Psoas muscle (tissue), 8 donors: ENCODE results near the gene TMEM255B. TPM values are rescaled to one million over a fixed set of nuclear protein-coding genes. Genes with fewer than 3 reads are reported as not detected.

Experiments used
- ATAC-seq, 4 donors: fragments of 200-7000 bp; cut with Tn5 transposase; one replicate each; pipeline ENCODE4 v1.9.1; 2020; ENCODE audit warnings: moderate library complexity in 3 of 4, mild to moderate bottlenecking in 2 of 4
- DNase-seq, 2 donors: peaks; one replicate each; pipeline ENCODE4 v3.0.0-alpha.2; 2020
- H3K27ac ChIP-seq: fragments of 200-600 bp; one replicate; pipeline ENCODE4 v1.8.0; 2022
- H3K27me3 ChIP-seq, 3 donors: fragments of 200-600 bp in 1 of 3; one replicate each; pipeline versions ENCODE4 v1.6.1 to v1.8.0; 2013 to 2022; ENCODE audit warnings: low read length in 2 of 3, mild to moderate bottlenecking in 2 of 3, moderate library complexity in 1 of 3; ENCODE audit not compliant: insufficient read depth in 3 of 3
- H3K36me3 ChIP-seq, 2 donors: fragments of 200-600 bp in 1 of 2; one replicate each; pipeline versions ENCODE4 v1.6.1 to v1.8.0; 2013 to 2022; ENCODE audit warnings: low read depth in 1 of 2, mild to moderate bottlenecking in 1 of 2, moderate library complexity in 1 of 2; ENCODE audit not compliant: insufficient read depth in 1 of 2
- H3K4me1 ChIP-seq: fragments of 200-600 bp; one replicate; pipeline ENCODE4 v1.8.0; 2022
- H3K4me3 ChIP-seq: fragments of 200-600 bp; one replicate; pipeline ENCODE4 v1.8.0; 2022; ENCODE audit warnings: mild to moderate bottlenecking
- H3K9me3 ChIP-seq: fragments of 200-600 bp; one replicate; pipeline ENCODE4 v1.8.0; 2022
- CTCF ChIP-seq: fragments of 200-600 bp; IDR thresholded peaks from one replicate; pipeline ENCODE4 v1.8.0; 2022; ENCODE audit warnings: antibody characterized with exemption
- WGBS, 3 donors: extraction: QIAGEN DNeasy Blood & Tissue Kit; methylation state at CpG; one replicate each; pipeline versions ENCODE4 v1.1.6 to v1.1.7; 2013; 5-methylcytosine and 5-hydroxymethylcytosine counted together
- intact Hi-C, 2 donors: fragments of 100-400 bp; cut with DNase I; formaldehyde crosslinking; loops; one replicate each; pipeline versions ENCODE4 v1.11.0 to v1.14.2; 2022
- polyA plus RNA-seq, 3 donors: library from polyadenylated mRNA; stranded (reverse); fragments of 200-250 nt; gene quantifications; one replicate each; pipeline ENCODE4 v1.2.3, GENCODE V29; 2013
- total RNA-seq, 4 donors: library from RNA; stranded (reverse); fragmentation: NEBNext Ultra II Directional in 2 of 4; extraction: Animal tissue kit (Norgen Biotek cat#: 25700) in 2 of 4; gene quantifications; one replicate each; pipeline versions ENCODE4 v1.2.1 to v1.2.4, GENCODE V29; 2021 to 2023
- donor health status: healthy with polysubstance abuse.
- donor health status: DM: no; HTN: no; CAD: no; lungs with moderate emphysema.
- donor health status: Bipolar disorder and iron deficiency.
- donor health status: healthy.
- donor health status: DM: yes; HTN: yes; CAD: no.
- donor health status: DM: no; HTN: no; CAD: no.
- donor health status: DM: no; HTN: no; CAD: no.
- donor health status: DM: yes; HTN: yes; CAD: no.

The TMEM255B gene
- total and polyA plus RNA-seq, 7 donors = 0.45 to 5.1 (median 2.1) TPM

GRCh38 chr13:113777311-113778260, 18.6 kb downstream of the TMEM255B start:
- peak in 2 of 4 donors; percentile 16 to 45 for ATAC-seq
- H3K27me3 ChIP-seq = peaks cover 0 to 35% (median 4%) of the 10 kb centered on the region in 3 donors
- WGBS, 3 donors = 32 to 38% (median 38%) methylated on average over 28 to 29 of the region's 29 CpGs
- no peaks in the 10 kb centered on the region for H3K4me1 ChIP-seq
- no peak for TF ChIP-seq CTCF
- no peak overlapping the region for H3K27ac ChIP-seq
- intact Hi-C loops = no loop called here
- DNase-seq = peak in 1 of 2 donors; percentile 43
- H3K9me3 ChIP-seq = no peaks in the 10 kb centered on the region
- no peaks in the 10 kb centered on the region for H3K36me3 ChIP-seq
- H3K4me3 ChIP-seq = no peak overlapping the region

DNA sequence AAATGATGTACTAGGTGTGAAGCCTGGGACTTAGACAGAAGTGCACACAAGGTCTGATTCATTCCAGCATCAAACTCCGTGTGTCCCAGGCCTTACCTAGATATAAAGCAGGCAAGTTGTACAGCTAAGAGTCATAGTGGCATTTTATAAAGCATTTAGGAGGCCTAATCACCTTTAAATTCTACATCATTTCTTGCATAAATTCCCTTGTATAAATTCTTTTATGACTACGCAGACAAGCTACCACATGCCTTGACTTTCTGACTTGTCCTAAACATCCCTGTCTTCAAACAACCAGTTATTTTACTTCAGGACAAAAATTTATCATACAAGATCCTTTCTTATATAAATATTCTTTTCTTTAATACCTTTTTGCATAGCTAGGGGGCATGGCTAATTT, 22.5 kb downstream of the TMEM255B start:
- ATAC-seq = no peak
- WGBS, 3 donors = 76 to 88% (median 83%) methylated on average over 2 of the region's 2 CpGs
- intact Hi-C loops = no loop called here

DNA sequence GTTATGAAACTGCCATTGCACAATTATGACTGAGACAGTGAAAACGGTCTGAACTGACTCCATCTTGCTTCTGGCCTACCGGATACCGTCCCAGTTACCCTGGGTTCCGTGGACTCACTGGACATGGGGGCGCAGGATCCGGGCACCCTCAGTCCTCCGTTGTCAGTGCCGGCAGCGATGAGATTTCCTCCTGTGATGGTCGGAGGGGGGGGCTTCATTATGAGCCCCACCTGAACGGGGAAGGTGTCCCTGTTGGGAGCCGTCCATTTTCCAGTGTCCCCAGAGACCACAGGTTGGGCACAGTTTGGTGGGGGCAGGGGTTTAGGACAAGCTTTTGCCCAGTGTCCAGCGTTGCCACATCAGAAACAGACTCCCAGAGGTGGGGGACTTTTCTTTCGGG, 23.4 kb downstream of the TMEM255B start:
- WGBS, 3 donors = 77 to 84% (median 82%) methylated on average over 14 of the region's 14 CpGs
- intact Hi-C loops = no loop called here
- H3K27ac ChIP-seq = no peak overlapping the region
- H3K27me3 ChIP-seq = peaks cover 0 to 20% (median 0%) of the 10 kb centered on the region in 3 donors
- TF ChIP-seq CTCF = no peak
- ATAC-seq = no peak
- no peak for DNase-seq
- no peaks in the 10 kb centered on the region for H3K36me3 ChIP-seq
- H3K4me1 ChIP-seq = no peaks in the 10 kb centered on the region
- H3K9me3 ChIP-seq = no peaks in the 10 kb centered on the region
- no peak overlapping the region for H3K4me3 ChIP-seq

More for the DNA sequence above, 22.5 kb downstream of the TMEM255B start:
- Histone ChIP-seq H3K9me3 (no peaks in the 10 kb centered on the region), H3K36me3 (no peaks in the 10 kb centered on the region), H3K4me3 (no peak overlapping the region), H3K27ac (no peak overlapping the region), H3K4me1 (no peaks in the 10 kb centered on the region), H3K27me3 (peaks cover 0 to 24% (median 4%) of the 10 kb centered on the region in 3 donors)
- TF ChIP-seq CTCF = no peak
- DNase-seq = no peak

- no peak for TF ChIP-seq CTCF
- DNase-seq (no peak), ATAC-seq (no peak)
Measured at GRCh38 chr13:113783200-113783881, 24.3 kb downstream of the TMEM255B start.

More at GRCh38 chr13:113783200-113783881, 24.3 kb downstream of the TMEM255B start:
- Histone ChIP-seq H3K27ac (no peak overlapping the region), H3K36me3 (no peaks in the 10 kb centered on the region), H3K4me1 (no peaks in the 10 kb centered on the region), H3K9me3 (no peaks in the 10 kb centered on the region), H3K4me3 (no peak overlapping the region), H3K27me3 (peaks cover 0 to 12% (median 0%) of the 10 kb centered on the region in 3 donors)
- intact Hi-C loops = no loop called here
- 54 to 58% (median 57%) methylated on average over 12 of the region's 12 CpGs for WGBS, 3 donors
